ENCODE measurements around the gene IMPA2.

GRCh38 chr18:11983592-11983991, 2.3 kb downstream of the IMPA2 start:
- no peak for TF ChIP-seq CTCF (IDR thresholded peaks at IDR 0.05; ENCODE audit: poor library complexity)
- no peak for TF ChIP-seq EZH2 (IDR thresholded peaks at IDR 0.05; ENCODE audit: borderline replicate concordance)

Data from hepatocyte (in vitro differentiated cells).